M059J (cell line): ENCODE data around the gene WDR62. TPM values are rescaled to one million over a fixed set of nuclear protein-coding genes. Genes with fewer than 3 reads are reported as not detected.
"Not testable (repeated sequence)": the region's sequence is repeated elsewhere in the genome, so short reads cannot be mapped to it uniquely, and the experiment has no call there.

ENCODE experiments used
- DNase-seq: peaks from one replicate; pipeline ENCODE4 v3.0.0-alpha.2; 2012; ENCODE audit warnings: low read depth
- total RNA-seq: library from RNA; depleted of rRNA; stranded (reverse); fragments of >200 nt; shearing (Covaris generic); gene quantifications from 2 replicates; pipeline ENCODE4 v1.2.3, GENCODE V29; 2014

WDR62 gene
- total RNA-seq, 1 experiment from 2014 or later, result 19.4 TPM

DNA sequence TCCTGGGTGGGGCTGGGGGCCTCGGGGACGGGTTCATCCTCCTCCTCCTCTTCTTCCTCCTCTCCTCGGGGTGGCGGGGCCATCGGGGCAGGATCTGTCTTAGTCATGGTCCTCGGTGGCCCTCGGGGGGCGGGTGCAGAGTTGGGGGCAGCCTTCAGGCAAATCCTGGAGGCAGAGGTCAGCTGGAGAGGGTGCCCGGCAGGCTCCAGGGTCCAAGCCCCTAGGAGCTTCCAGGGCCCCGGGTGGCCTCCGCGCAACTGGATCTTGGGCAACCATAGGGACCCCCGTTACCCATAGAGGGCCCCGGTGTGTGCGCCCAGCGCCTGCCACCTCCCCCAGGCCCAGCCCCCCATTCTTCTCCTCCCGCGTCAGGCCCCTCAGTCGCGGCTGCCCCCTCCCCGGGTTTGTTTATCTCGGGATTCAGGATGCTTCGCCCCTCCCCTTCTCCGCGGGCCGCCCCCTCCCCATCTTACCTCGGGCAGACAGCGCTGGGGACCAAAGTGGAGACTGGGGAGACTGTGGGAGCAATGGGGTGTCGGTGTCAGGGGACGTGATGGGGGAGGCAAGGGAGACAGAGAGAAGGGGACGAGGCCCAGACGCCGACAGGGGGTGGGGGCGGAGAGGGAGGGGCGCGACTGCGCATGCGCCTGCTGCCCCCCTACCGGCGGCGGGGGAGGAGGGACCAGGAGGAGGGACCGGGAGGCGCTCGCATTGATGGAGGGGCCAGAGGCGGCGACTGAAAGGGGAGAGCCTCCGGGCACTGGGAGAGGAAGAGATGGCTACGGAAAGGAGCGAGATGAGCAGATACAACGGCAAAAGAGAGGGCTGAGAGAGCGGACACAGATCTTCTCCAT, 22.2 kb upstream of the WDR62 start, which contains the start of gene CLIP3:
Gene CLIP3 (minus strand): TSS at position 623 of the 854 bp plus-strand sequence. CDS start 516 bp downstream, at position 107.
- DNase-seq, result peak; percentile 54

GRCh38 chr19:36040495-36040894, 14.2 kb upstream of the WDR62 start:
- no peak for DNase-seq

DNA sequence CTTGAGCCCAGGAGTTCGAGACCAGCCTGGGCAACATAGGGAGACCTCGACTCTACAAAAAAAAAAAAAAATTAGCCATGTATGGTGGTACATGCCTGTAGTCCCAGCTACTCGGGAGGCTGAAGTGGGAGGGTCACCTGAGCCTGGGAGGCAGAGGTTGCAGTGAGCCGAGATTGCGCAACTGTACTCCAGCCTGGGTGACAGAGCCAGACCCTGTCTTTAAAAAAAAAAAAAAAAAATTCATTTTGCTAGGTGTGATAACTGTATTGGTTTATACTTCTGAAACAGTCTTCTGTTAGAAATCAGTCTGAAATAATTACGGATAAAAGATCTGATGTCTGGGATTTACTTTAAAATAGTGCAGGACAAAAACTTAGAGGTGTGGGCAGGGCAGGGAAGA, 13.6 kb upstream of the WDR62 start:
- not testable (repeated sequence) for DNase-seq

DNA sequence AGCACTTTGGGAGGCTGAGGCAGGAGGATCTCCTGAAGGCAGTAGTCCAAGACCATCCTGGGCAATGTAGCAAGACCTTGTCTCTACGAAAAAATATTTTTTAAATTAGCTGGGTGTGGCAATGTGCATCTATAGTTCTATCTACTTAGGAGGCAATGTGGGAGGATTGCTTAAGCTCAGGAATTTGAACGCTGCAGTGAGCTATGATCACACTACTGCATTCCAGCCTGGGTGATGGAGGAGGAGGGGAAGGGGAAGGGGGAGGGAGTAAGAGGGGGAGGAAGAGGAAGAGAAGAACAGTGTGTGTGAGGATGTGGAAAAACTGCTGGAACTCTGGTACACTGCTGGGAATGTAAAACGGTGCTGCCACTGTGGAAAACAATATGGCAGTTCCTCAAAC, 12.9 kb upstream of the WDR62 start:
- DNase-seq, result no peak

DNA sequence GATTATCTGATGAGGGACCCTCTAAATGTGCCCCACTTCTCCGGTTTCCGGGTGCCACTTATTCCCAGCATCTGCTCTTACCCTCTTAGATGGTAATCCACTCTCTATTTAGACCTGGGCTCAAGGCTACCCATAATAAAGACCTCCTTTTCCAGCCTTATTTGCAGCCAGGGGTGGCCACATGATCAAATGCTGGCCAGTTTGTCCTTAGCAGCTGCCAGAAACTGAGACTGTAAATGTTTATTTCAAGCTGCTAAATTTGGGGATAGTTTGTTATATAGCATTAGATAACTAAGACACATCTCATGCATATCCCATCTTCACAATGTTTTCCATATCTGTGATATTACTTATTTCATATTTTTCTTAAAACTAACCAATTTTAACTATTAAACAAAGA, 10.7 kb upstream of the WDR62 start:
- no peak for DNase-seq

DNA sequence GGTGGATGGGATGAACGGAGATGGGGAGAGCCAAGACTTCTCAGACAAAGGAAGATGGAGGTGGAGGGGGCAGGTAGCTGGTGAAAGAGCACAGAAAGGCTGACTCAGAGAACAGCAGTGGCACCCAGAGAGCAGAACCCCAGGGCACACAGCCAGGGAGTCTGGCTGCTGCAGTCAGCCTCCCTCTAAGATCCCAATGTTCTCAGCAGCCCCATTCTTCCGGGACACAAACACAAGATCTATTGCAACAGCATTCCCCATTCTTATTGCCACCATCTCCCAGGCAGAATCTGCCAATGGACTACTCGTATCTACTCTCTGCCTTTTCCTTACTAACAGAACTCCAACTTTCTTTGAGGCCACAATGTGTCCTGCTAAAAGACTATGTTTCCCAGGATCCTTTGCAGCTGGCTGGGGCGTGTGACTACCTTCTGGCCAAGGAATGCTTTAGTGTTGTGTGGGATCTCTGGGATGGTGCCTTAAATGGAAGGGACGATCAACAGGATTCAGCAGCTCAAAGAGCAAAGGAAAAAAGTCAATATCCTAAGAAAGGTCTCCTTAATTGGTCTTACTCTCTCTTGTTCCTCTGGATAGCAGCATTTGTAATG, 8.2 kb upstream of the WDR62 start:
- no peak for DNase-seq

DNA sequence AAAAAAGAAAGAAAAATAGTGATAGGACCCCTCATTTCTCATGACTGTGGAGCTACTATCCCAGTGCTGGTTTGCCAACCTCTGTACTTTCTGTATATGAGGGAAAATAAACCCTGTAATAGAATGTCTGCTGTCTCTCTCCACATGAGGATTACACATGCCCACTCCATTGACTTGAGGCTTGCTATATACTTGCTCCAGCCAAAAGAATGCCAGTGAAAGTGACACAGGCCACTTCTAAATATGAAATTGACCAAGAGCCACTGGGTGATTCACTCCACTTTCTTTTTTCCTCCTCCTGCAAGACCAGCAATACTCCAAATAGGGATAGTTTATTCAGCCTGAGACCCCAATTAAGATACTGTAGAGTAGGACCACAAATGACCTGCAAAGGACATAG, 6.9 kb upstream of the WDR62 start:
- DNase-seq, result no peak

- peak; percentile 46 for DNase-seq
Observed at GRCh38 chr19:36049080-36049698, 5.5 kb upstream of the WDR62 start.

GRCh38 chr19:36051236-36051635, 3.5 kb upstream of the WDR62 start:
- DNase-seq, result no peak

DNA sequence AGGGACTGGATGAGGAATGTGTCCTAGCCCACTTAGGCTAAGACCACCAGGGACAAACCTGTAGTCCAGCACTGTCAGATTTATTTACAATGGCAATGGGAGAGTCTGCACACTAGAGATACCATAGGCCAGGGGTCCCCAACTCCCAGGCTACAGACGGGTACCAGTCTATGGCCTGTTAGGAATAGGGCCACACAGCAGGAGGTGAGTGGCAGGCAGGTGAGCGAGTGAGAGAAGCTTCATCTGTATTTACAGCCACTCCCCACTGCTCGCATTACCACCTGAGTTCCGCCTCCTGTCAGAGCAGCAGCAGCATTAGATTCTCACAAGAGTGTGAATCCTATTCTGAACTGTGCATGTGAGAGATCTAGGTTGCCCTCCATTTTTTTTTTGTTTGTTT, 3.1 kb upstream of the WDR62 start:
- DNase-seq, result no peak

DNA sequence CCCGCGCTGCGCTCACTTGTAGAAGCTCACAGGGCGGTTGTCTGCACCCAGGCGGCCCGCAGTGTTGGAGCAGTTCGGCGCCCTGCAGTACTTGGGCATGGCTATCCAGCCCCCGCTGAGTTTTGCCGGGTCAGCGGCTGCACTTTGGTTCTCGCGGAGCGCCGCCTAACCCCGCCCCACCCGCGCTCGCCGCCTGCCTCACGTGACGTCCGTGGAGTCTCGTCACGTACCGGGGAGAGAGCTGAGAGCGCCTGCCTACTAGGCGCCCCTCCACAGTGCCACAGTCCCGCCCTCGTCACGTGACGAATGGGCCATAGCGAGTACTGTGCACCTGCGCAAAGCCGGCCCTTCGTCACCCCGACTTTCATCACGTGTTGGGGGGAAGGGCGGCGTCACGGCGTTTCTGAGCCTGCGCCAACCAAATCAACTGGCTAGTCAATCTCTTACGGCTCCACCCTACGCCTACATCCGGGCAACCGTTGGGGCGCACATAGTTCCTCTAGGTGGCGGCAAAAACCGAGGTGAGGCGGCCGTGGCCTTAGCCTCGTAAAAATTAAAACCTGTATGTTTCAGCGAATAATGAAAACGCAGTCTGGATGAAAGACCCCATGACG, 471 bp upstream of the WDR62 start, which contains the start of gene THAP8:
Gene THAP8 (minus strand): TSS at position 167 of the 614 bp plus-strand sequence. CDS start 68 bp downstream, at position 99.
- DNase-seq, result peak; percentile 99

GRCh38 chr19:36058481-36059179, 3.9 kb downstream of the WDR62 start:
- no peak for DNase-seq

DNA sequence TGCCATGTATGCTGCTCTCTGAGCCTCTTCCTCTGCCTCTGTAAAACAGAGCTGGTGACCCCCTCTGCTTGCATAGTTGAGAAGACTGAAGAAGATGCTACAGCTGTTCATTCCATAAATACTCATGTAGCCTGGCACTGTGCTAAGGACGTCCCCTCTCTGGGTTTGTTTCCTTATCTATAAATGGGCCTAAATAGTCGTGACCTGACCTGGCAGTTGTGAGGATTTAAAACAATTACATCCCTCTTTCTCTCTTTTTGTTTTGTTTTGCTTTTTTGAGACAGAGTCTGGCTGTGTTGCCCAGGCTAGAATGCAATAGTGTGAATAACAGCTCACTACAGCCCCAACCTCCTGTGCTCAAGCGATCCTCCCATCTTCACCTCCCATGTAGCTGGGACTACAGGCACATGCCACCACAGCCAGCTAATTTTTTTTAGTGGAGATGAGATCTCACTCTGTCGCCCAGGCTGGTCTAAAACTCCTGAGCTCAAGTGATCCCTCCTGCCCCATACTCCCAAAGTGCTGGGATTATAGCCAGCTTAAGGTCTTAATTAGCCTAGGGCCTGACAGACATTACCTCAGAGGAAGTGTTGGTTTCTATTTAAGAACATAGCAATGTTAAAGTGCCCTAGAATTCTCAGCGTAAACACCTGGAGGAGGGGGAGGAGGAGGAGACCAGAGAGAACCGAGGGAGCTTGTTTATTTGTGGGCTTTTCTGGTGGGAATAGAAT, 4.6 kb downstream of the WDR62 start:
- DNase-seq, result no peak

- DNase-seq, result peak; percentile 34
Observed at GRCh38 chr19:36060430-36060829, 5.7 kb downstream of the WDR62 start.

- DNase-seq, result no peak
Observed at GRCh38 chr19:36061367-36061766, 6.7 kb downstream of the WDR62 start.

DNA sequence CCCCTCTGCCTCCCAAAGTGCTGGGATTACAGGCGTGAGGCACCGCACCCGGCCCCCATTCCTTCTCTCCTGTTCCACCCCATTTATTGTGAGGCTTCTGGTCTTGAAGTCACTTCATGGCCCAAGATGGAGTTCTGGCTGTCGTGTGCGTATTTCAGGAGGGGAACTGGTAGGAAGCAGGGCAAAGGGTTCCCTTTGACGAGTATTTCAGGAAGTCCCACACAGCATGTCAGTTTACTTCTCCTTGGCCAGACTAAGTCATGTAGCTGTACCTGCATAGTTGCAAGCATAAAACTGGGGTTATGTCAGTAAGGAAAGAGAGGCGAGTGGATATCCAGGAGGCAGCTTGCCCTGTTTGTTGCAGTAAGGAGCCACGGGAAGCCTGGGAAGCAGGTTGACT, 10.1 kb downstream of the WDR62 start:
- DNase-seq, result no peak

- DNase-seq, result no peak
Observed at GRCh38 chr19:36067681-36068080, 13.0 kb downstream of the WDR62 start.

DNA sequence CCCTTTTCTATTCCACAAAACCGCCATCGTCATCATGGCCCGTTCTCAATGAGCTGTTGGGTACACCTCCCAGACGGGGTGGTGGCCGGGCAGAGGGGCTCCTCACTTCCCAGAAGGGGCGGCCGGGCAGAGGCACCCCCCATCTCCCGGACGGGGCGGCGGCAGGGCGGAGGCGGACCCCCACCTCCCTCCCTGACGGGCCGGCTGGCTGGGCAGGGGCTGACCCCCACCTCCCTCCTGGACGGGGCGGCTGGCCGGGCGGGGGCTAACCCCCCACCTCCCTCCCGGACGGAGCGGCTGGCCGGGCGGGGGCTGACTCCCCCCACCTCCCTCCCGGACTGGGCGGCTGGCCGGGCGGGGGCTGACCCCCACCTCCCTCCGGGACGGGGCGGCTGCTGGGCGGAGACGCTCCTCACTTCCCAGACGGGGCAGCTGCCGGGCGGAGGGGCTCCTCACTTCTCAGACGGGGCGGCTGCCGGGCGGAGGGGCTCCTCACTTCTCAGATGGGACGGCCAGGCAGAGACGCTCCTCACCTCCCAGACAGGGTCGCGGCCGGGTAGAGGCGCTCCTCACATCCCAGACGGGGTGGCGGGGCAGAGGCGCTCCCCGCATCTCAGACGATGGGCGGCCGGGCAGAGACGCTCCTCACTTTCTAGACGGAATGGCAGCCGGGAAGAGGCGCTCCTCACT, 14.3 kb downstream of the WDR62 start:
- DNase-seq, result not testable (repeated sequence)

GRCh38 chr19:36072081-36072480, 17.4 kb downstream of the WDR62 start:
- no peak for DNase-seq
